C4-2B (cell line): ENCODE results near the gene MYBPHL.

ENCODE experiments used
- ZFX ChIP-seq: fragments of 450-650 bp; IDR thresholded peaks from 2 replicates; pipeline ENCODE4 v1.6.1; 2017
- TF ChIP-seq, protein P1 (sequence below): fragments of 450-650 bp; conservative IDR thresholded peaks from 2 replicates; pipeline ENCODE4 v1.5.1; 2017; ENCODE audit warnings: mild to moderate bottlenecking

DNA sequence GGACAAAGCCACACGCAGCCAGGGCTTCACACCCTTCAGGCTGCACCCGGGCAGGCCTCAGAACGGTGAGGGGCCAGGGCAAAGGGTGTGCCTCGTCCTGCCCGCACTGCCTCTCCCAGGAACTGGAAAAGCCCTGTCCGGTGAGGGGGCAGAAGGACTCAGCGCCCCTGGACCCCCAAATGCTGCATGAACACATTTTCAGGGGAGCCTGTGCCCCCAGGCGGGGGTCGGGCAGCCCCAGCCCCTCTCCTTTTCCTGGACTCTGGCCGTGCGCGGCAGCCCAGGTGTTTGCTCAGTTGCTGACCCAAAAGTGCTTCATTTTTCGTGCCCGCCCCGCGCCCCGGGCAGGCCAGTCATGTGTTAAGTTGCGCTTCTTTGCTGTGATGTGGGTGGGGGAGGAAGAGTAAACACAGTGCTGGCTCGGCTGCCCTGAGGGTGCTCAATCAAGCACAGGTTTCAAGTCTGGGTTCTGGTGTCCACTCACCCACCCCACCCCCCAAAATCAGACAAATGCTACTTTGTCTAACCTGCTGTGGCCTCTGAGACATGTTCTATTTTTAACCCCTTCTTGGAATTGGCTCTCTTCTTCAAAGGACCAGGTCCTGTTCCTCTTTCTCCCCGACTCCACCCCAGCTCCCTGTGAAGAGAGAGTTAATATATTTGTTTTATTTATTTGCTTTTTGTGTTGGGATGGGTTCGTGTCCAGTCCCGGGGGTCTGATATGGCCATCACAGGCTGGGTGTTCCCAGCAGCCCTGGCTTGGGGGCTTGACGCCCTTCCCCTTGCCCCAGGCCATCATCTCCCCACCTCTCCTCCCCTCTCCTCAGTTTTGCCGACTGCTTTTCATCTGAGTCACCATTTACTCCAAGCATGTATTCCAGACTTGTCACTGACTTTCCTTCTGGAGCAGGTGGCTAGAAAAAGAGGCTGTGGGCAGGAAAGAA lies 32.0 kb downstream of the MYBPHL start:
- TF ChIP-seq, protein P1, sequence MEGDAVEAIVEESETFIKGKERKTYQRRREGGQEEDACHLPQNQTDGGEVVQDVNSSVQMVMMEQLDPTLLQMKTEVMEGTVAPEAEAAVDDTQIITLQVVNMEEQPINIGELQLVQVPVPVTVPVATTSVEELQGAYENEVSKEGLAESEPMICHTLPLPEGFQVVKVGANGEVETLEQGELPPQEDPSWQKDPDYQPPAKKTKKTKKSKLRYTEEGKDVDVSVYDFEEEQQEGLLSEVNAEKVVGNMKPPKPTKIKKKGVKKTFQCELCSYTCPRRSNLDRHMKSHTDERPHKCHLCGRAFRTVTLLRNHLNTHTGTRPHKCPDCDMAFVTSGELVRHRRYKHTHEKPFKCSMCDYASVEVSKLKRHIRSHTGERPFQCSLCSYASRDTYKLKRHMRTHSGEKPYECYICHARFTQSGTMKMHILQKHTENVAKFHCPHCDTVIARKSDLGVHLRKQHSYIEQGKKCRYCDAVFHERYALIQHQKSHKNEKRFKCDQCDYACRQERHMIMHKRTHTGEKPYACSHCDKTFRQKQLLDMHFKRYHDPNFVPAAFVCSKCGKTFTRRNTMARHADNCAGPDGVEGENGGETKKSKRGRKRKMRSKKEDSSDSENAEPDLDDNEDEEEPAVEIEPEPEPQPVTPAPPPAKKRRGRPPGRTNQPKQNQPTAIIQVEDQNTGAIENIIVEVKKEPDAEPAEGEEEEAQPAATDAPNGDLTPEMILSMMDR = no peak
- no peak for TF ChIP-seq ZFX
